KBM-7 (cell line): Measurements from ENCODE around the gene TIAM2.

ENCODE experiments used
- DNase-seq: peaks from one replicate; pipeline ENCODE4 v3.0.0-alpha.2; 2015
- in situ Hi-C: fragments of 300-500 bp; cut with MboI; formaldehyde crosslinking; loops from 2 replicates; pipeline ENCODE4 v1.14.3; 2020; ENCODE audit warnings: low sequenced_read_pairs, low pct_unique_long_range_greater_than_20kb, mixed read lengths

The TIAM2 gene

GRCh38 chr6:155143029-155143577, 148.0 kb downstream of the TIAM2 start:
- in situ Hi-C loops, result no loop called here
- DNase-seq, result no peak

- in situ Hi-C loops, result no loop called here
- no peak for DNase-seq
Measured at GRCh38 chr6:155143578-155144106, 148.5 kb downstream of the TIAM2 start.

GRCh38 chr6:155146205-155146604, 151.1 kb downstream of the TIAM2 start:
- in situ Hi-C loops, result no loop called here
- DNase-seq, result no peak

GRCh38 chr6:155147958-155148663, 153.0 kb downstream of the TIAM2 start:
- no peak for DNase-seq
- in situ Hi-C loops, result no loop called here

GRCh38 chr6:155150967-155151671, 156.0 kb downstream of the TIAM2 start:
- DNase-seq, result no peak
- in situ Hi-C loops, result loop anchor here (25.0 kb wide), 1 partner anchor 464 kb away; no protein-coding TSS in a partner anchor

- in situ Hi-C loops, result loop anchor here (25.0 kb wide), 1 partner anchor 465 kb away; no protein-coding TSS in a partner anchor
- peak; percentile 19 for DNase-seq
Measured at GRCh38 chr6:155152211-155153076, 157.3 kb downstream of the TIAM2 start.

- in situ Hi-C loops, result loop anchor here (25.0 kb wide), 1 partner anchor 467 kb away; no protein-coding TSS in a partner anchor
- peak; percentile 67 for DNase-seq
Measured at GRCh38 chr6:155154158-155154830, 159.2 kb downstream of the TIAM2 start.

- in situ Hi-C loops, result loop anchor here (25.0 kb wide), 1 partner anchor 469 kb away; no protein-coding TSS in a partner anchor
- DNase-seq, result no peak
Measured at GRCh38 chr6:155155787-155156447, 160.8 kb downstream of the TIAM2 start.

- no peak for DNase-seq
Measured at GRCh38 chr6:155157101-155157500, 162.0 kb downstream of the TIAM2 start.

GRCh38 chr6:155158030-155158843, 163.1 kb downstream of the TIAM2 start:
- in situ Hi-C loops, result loop anchor here (25.0 kb wide), 1 partner anchor 471 kb away; no protein-coding TSS in a partner anchor

More at GRCh38 chr6:155157101-155157500, 162.0 kb downstream of the TIAM2 start:
- in situ Hi-C loops, result loop anchor here (25.0 kb wide), 1 partner anchor 470 kb away; no protein-coding TSS in a partner anchor

GRCh38 chr6:155162682-155163081, 167.6 kb downstream of the TIAM2 start:
- DNase-seq, result no peak

More at GRCh38 chr6:155158030-155158843, 163.1 kb downstream of the TIAM2 start:
- DNase-seq, result no peak

GRCh38 chr6:155163601-155164000, 168.5 kb downstream of the TIAM2 start:
- in situ Hi-C loops, result loop anchor here (10.0 to 25.0 kb wide), 2 partner anchors 229 to 476 kb away; no protein-coding TSS in a partner anchor
- no peak for DNase-seq

More at GRCh38 chr6:155162682-155163081, 167.6 kb downstream of the TIAM2 start:
- in situ Hi-C loops, result loop anchor here (10.0 to 25.0 kb wide), 2 partner anchors 228 to 475 kb away; no protein-coding TSS in a partner anchor

- DNase-seq, result no peak
- in situ Hi-C loops, result loop anchor here (10.0 to 25.0 kb wide), 2 partner anchors 230 to 478 kb away; no protein-coding TSS in a partner anchor
Measured at GRCh38 chr6:155165029-155165710, 170.1 kb downstream of the TIAM2 start.

- no peak for DNase-seq
- in situ Hi-C loops, result loop anchor here (25.0 kb wide), 1 partner anchor 483 kb away; no protein-coding TSS in a partner anchor
Measured at GRCh38 chr6:155170519-155170918, 175.4 kb downstream of the TIAM2 start.

- DNase-seq, result no peak
Measured at GRCh38 chr6:155171109-155171746, 176.1 kb downstream of the TIAM2 start.

More at GRCh38 chr6:155171109-155171746, 176.1 kb downstream of the TIAM2 start:
- in situ Hi-C loops, result loop anchor here (25.0 kb wide), 1 partner anchor 484 kb away; no protein-coding TSS in a partner anchor
